Endothelial cell of umbilical vein (primary cell): ENCODE data around the gene NUB1. TPM values are rescaled to one million over a fixed set of nuclear protein-coding genes. Genes with fewer than 3 reads are reported as not detected.

Experiments
- BruUV-seq: library from RNA; stranded (reverse); fragments of 400-500 nt; replicated peaks from 2 replicates; lab custom pipeline; 2021; lab: Mats Ljungman, UMichigan
- CTCF ChIA-PET: fragments of 300-600, 350-600 bp; sonication (Branson Sonifier 250); formaldehyde crosslinking; loops from one replicate; lab custom pipeline; 2021; ENCODE audit warnings: antibody characterized with exemption, inconsistent platforms; lab: Charles Lee
- POLR2A ChIA-PET: fragments of 300-600, 350-600 bp; sonication (Branson Sonifier 250); formaldehyde crosslinking; loops from one replicate; lab custom pipeline; 2021; ENCODE audit warnings: antibody characterized with exemption, inconsistent platforms; lab: Charles Lee
- DNase-seq: peaks from one replicate; pipeline ENCODE4 v3.0.0-alpha.2; 2011; ENCODE audit warnings: low read depth, low spot score
- FAIRE-seq: peaks from 2 replicates; lab custom pipeline; 2011; peaks lifted over from hg19 to GRCh38; lab: Jason Lieb, UNC
- H2AFZ ChIP-seq: 2 replicates; pipeline ENCODE4 v1.6.0; 2012; ENCODE audit warnings: low read depth, low read length, control low read depth, inconsistent platforms
- H3K27ac ChIP-seq: 2 replicates; pipeline ENCODE4 v1.5.1; 2011; ENCODE audit warnings: low read depth, mild to moderate bottlenecking, control low read depth, low read length, moderate library complexity; ENCODE audit not compliant: insufficient read depth
- H3K27me3 ChIP-seq, 2 experiments: 2 replicates each; pipeline versions ENCODE4 v1.6.0 to v1.6.1; 2011; ENCODE audit warnings: low read length in 2 of 2, mixed read lengths in 1 of 2; ENCODE audit not compliant: control insufficient read depth in 2 of 2, insufficient read depth in 2 of 2
- H3K36me3 ChIP-seq, 2 experiments: 2 replicates in 1 of 2; 3 replicates in 1 of 2; pipeline ENCODE4 v1.5.1; 2011; ENCODE audit warnings: low read length in 2 of 2, mild to moderate bottlenecking in 1 of 2, moderate library complexity in 1 of 2; ENCODE audit not compliant: control insufficient read depth in 2 of 2, insufficient read depth in 2 of 2; ENCODE audit errors: extremely low read depth in 1 of 2
- H3K4me1 ChIP-seq: 3 replicates; pipeline ENCODE4 v1.5.1; 2011; ENCODE audit warnings: mild to moderate bottlenecking, low read length; ENCODE audit not compliant: control insufficient read depth, insufficient read depth; ENCODE audit errors: extremely low read depth
- H3K4me2 ChIP-seq: 2 replicates; pipeline ENCODE4 v1.6.1; 2011; ENCODE audit warnings: low read length, control low read depth, mixed read lengths; ENCODE audit not compliant: insufficient read depth
- H3K4me3 ChIP-seq, 3 experiments: fragments of 200-600 bp in 1 of 3; sonication (generic), shearing (Covaris generic) in 1 of 3; replicated peaks in 1 of 3; 2 replicates each; pipeline ENCODE4 v1.5.1; 2011 to 2016; ENCODE audit warnings: control low read depth in 3 of 3, low read length in 3 of 3, mild to moderate bottlenecking in 2 of 3, inconsistent platforms in 1 of 3, low read depth in 1 of 3, moderate library complexity in 1 of 3; ENCODE audit not compliant: insufficient read depth in 1 of 3
- H3K79me2 ChIP-seq: 2 replicates; pipeline ENCODE4 v1.6.0; 2012; ENCODE audit warnings: low read length, inconsistent platforms; ENCODE audit not compliant: control insufficient read depth, insufficient read depth
- H3K9ac ChIP-seq: replicated peaks from 2 replicates; pipeline ENCODE3; 2011; ENCODE audit warnings: low read length, control low read depth; ENCODE audit not compliant: insufficient read depth; ENCODE audit errors: extremely low read depth
- H3K9me1 ChIP-seq: replicated peaks from 3 replicates; pipeline ENCODE4 v1.6.0; 2011; ENCODE audit warnings: mild to moderate bottlenecking, low read length; ENCODE audit not compliant: control insufficient read depth, insufficient read depth; ENCODE audit errors: extremely low read depth
- H3K9me3 ChIP-seq: replicated peaks from 2 replicates; pipeline ENCODE4 v1.5.1; 2012; ENCODE audit warnings: low read length, inconsistent platforms; ENCODE audit not compliant: control insufficient read depth, insufficient read depth
- H4K20me1 ChIP-seq: replicated peaks from 2 replicates; pipeline ENCODE3; 2011; ENCODE audit warnings: mild to moderate bottlenecking, low read length; ENCODE audit not compliant: control insufficient read depth, insufficient read depth; ENCODE audit errors: extremely low read depth
- EZH2 ChIP-seq: IDR thresholded peaks from 2 replicates; pipeline ENCODE4 v1.6.1; 2012; ENCODE audit warnings: borderline replicate concordance, low read depth, mild to moderate bottlenecking, moderate library complexity, low read length, inconsistent platforms; ENCODE audit not compliant: severe bottlenecking
- FOS ChIP-seq: IDR thresholded peaks from 2 replicates; pipeline ENCODE4 v1.6.1; 2011; ENCODE audit warnings: mild to moderate bottlenecking, low read length, moderate library complexity, borderline replicate concordance; ENCODE audit not compliant: insufficient read depth
- GATA2 ChIP-seq: IDR thresholded peaks from 2 replicates; pipeline ENCODE4 v1.7.0; 2011; ENCODE audit warnings: low read depth, mild to moderate bottlenecking, moderate library complexity, mixed read lengths, low read length; ENCODE audit not compliant: insufficient read length, insufficient read depth
- JUN ChIP-seq: IDR thresholded peaks from 2 replicates; pipeline ENCODE4 v1.6.1; 2011; ENCODE audit warnings: borderline replicate concordance, low read depth; ENCODE audit not compliant: insufficient read length, insufficient read depth
- MAX ChIP-seq: IDR thresholded peaks from 2 replicates; pipeline ENCODE4 v1.6.1; 2011; ENCODE audit not compliant: insufficient read depth, insufficient read length
- MYC ChIP-seq: IDR thresholded peaks from one replicate; pipeline ENCODE4 v1.6.1; 2011; ENCODE audit warnings: mild to moderate bottlenecking, low read depth, low read length
- POLR2A ChIP-seq: IDR thresholded peaks from 2 replicates; pipeline ENCODE4 v1.6.1; 2012; ENCODE audit warnings: low read depth, mild to moderate bottlenecking, control low read depth, low read length
- POLR2AphosphoS5 ChIP-seq: IDR thresholded peaks from 2 replicates; pipeline ENCODE4 v1.6.1; 2012; ENCODE audit warnings: low read depth, mild to moderate bottlenecking, control low read depth, low read length, moderate library complexity; ENCODE audit not compliant: insufficient read depth
- dilution Hi-C: fragments of 300-500 bp; cut with MboI; formaldehyde crosslinking; loops from one replicate; pipeline ENCODE4 v1.15.0; 2019; ENCODE audit warnings: low sequenced_read_pairs; ENCODE audit not compliant: extremely low pct_ligation_motif_present
- intact Hi-C: fragments of 100-400 bp; cut with micrococcal nuclease; formaldehyde crosslinking; loops from one replicate; pipeline ENCODE4 v1.10.0; 2022
- polyA plus RNA-seq, 4 experiments: library from polyadenylated mRNA; depleted of rRNA in 3 of 4; stranded (reverse) in 3 of 4; unstranded in 1 of 4; fragments of >200 nt; gene quantifications; 2 replicates each; pipeline versions ENCODE4 v1.2.1 to v1.2.3, GENCODE V29; 2011 to 2012; ENCODE audit warnings: missing spikeins in 1 of 4
- total RNA-seq: library from RNA; stranded (reverse); gene quantifications from 2 replicates; pipeline ENCODE4 v1.2.3, GENCODE V29; 2021
- TF ChIP-seq, protein P1 (sequence below), 2 donors: IDR thresholded peaks; 1 replicate in 1 of 2; 2 replicates in 1 of 2; pipeline ENCODE4 v1.5.1; 2011; ENCODE audit warnings: low read length in 2 of 2, mild to moderate bottlenecking in 2 of 2, moderate library complexity in 2 of 2, control low read depth in 1 of 2, inconsistent platforms in 1 of 2, low read depth in 1 of 2; ENCODE audit not compliant: insufficient read depth in 1 of 2; ENCODE audit errors: extremely low read depth in 1 of 2

Gene NUB1
- total and polyA plus RNA-seq, 2 donors (not counting 3 experiments of a cell fraction or from before 2014, with no cell fraction given), result 28.0 to 46.2 TPM

DNA sequence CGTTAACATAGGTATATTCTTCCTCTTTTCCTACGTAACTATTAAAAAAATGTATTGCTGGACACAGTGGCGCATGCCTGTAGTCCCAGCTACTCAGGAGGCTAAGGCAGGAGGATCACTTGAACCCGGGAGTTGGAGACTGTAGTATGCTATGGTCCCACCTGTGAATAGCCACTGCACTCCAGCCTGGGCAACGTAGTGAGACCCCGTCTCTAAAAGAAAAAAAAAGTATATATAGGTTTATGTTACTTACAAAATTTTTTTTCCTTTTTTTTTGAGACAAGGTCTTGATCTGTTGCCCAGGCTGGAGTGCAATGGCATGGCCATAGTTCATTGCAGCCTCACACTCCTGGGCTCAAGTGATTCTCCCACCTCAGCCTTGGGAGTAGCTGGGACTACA is 5.6 kb downstream of the NUB1 start:
- BruUV-seq, result no TSS peak
- ChIA-PET CTCF (no interaction called here), POLR2A (no interaction called here)
- no peak for DNase-seq
- Histone ChIP-seq H4K20me1 (no peaks in the 10 kb centered on the region), H3K27me3 (no peaks in the 10 kb centered on the region), H3K4me1 (peaks cover 10% of the 10 kb centered on the region), H3K9me3 (no peaks in the 10 kb centered on the region), H3K9me1 (no peaks in the 10 kb centered on the region), H3K79me2 (peaks cover 15% of the 10 kb centered on the region), H3K4me2 (no peak overlapping the region), H3K9ac (no peak overlapping the region), H3K27ac (no peak overlapping the region), H3K4me3 (no peak overlapping the region), H3K36me3 (peaks cover 13 to 15% of the 10 kb centered on the region in 2 experiments), H2AFZ (no peak overlapping the region)
- TF ChIP-seq FOS, result no peak
- no peak for TF ChIP-seq MAX
- no peak for TF ChIP-seq GATA2
- TF ChIP-seq POLR2A, result no peak
- TF ChIP-seq MYC, result no peak
- no peak for TF ChIP-seq POLR2AphosphoS5
- dilution Hi-C loops (no loop called here), intact Hi-C loops (no loop called here)
- no peak for FAIRE-seq

DNA sequence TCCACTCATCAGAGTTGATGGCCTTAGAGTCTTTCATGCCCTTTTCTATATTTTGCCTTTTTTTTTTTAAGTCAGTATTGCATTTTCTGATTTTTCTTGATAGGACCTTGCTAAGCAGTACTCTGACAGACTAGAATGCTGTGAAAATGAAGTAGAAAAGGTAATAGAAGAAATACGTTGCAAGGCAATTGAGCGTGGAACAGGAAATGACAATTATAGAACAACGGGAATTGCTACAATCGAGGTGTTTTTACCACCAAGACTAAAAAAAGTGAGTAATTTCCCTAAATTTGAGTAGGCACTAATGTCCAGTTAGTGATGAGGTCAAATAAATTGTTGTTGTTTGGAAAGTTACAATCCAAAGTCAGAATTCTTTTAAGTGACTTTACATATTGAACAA is 7.4 kb downstream of the NUB1 start:
- POLR2A ChIA-PET, result no interaction called here
- Histone ChIP-seq H4K20me1 (no peaks in the 10 kb centered on the region), H3K79me2 (no peaks in the 10 kb centered on the region), H3K9me3 (no peaks in the 10 kb centered on the region), H3K4me3 (no peak overlapping the region), H3K27ac (no peak overlapping the region), H3K4me1 (no peaks in the 10 kb centered on the region), H3K36me3 (peaks cover 24 to 26% of the 10 kb centered on the region in 2 experiments), H2AFZ (no peak overlapping the region), H3K9ac (no peak overlapping the region), H3K9me1 (no peaks in the 10 kb centered on the region), H3K4me2 (no peak overlapping the region), H3K27me3 (no peaks in the 10 kb centered on the region)
- no peak for TF ChIP-seq GATA2
- TF ChIP-seq MYC, result no peak
- TF ChIP-seq, protein P1, sequence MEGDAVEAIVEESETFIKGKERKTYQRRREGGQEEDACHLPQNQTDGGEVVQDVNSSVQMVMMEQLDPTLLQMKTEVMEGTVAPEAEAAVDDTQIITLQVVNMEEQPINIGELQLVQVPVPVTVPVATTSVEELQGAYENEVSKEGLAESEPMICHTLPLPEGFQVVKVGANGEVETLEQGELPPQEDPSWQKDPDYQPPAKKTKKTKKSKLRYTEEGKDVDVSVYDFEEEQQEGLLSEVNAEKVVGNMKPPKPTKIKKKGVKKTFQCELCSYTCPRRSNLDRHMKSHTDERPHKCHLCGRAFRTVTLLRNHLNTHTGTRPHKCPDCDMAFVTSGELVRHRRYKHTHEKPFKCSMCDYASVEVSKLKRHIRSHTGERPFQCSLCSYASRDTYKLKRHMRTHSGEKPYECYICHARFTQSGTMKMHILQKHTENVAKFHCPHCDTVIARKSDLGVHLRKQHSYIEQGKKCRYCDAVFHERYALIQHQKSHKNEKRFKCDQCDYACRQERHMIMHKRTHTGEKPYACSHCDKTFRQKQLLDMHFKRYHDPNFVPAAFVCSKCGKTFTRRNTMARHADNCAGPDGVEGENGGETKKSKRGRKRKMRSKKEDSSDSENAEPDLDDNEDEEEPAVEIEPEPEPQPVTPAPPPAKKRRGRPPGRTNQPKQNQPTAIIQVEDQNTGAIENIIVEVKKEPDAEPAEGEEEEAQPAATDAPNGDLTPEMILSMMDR (IDR thresholded peaks at IDR 0.05; ENCODE audit: extremely low read depth in 1 of 2, insufficient read depth in 1 of 2, low read depth in 1 of 2, low read length in 2 of 2), result no peak
- no peak for TF ChIP-seq EZH2
- TF ChIP-seq JUN, result no peak
- no peak for TF ChIP-seq POLR2A
- TF ChIP-seq FOS, result no peak
- FAIRE-seq (no peak), DNase-seq (no peak)
- BruUV-seq, result no TSS peak
- CTCF ChIA-PET, result interaction anchor here (0.6 to 6.0 kb wide), 4 partner anchors 16 to 38 kb away, joined by 3 to 92 read pairs (median 9); no protein-coding TSS in a partner anchor
- intact Hi-C loops, result no loop called here
- dilution Hi-C loops, result no loop called here
